Keratinocyte (primary cell): ENCODE data around the gene MAPK13. TPM values are rescaled to one million over a fixed set of nuclear protein-coding genes. Genes with fewer than 3 reads are reported as not detected.

Source experiments
- DNase-seq: peaks from one replicate; pipeline ENCODE4 v3.0.0-alpha.2; 2011; ENCODE audit warnings: low read depth, missing footprints, low spot score
- FAIRE-seq: peaks from 2 replicates; lab custom pipeline; 2011; peaks lifted over from hg19 to GRCh38; lab: Jason Lieb, UNC
- H2AFZ ChIP-seq: 2 replicates; pipeline ENCODE4 v1.6.0; 2012; ENCODE audit warnings: low read length, control low read depth, inconsistent platforms; ENCODE audit not compliant: control insufficient read depth
- H3K27ac ChIP-seq: 2 replicates; pipeline ENCODE4 v1.5.1; 2011; ENCODE audit warnings: low read length; ENCODE audit not compliant: control insufficient read depth, insufficient read depth
- H3K27me3 ChIP-seq: 3 replicates; pipeline ENCODE4 v1.6.0; 2011; ENCODE audit warnings: low read length; ENCODE audit not compliant: control insufficient read depth, insufficient read depth; ENCODE audit errors: extremely low read depth
- H3K36me3 ChIP-seq, 2 experiments: 2 replicates in 1 of 2; 3 replicates in 1 of 2; pipeline ENCODE4 v1.5.1; 2011; ENCODE audit warnings: low read length in 2 of 2, mild to moderate bottlenecking in 1 of 2; ENCODE audit not compliant: control insufficient read depth in 2 of 2, insufficient read depth in 2 of 2; ENCODE audit errors: extremely low read depth in 1 of 2
- H3K4me1 ChIP-seq: 3 replicates; pipeline ENCODE4 v1.5.1; 2011; ENCODE audit warnings: low read length; ENCODE audit not compliant: control insufficient read depth, insufficient read depth; ENCODE audit errors: extremely low read depth
- H3K4me2 ChIP-seq: 3 replicates; pipeline ENCODE4 v1.6.0; 2011; ENCODE audit warnings: low read depth, low read length; ENCODE audit not compliant: control insufficient read depth, insufficient read depth; ENCODE audit errors: extremely low read depth
- H3K4me3 ChIP-seq, 3 experiments: fragments of 200-600 bp in 1 of 3; sonication (generic) in 1 of 3; 2 replicates in 2 of 3; 3 replicates in 1 of 3; pipeline ENCODE4 v1.5.1; 2011 to 2016; ENCODE audit warnings: low read length in 3 of 3, mild to moderate bottlenecking in 3 of 3, control low read depth in 2 of 3, inconsistent platforms in 1 of 3, low read depth in 1 of 3, mixed read lengths in 1 of 3, mixed run types in 1 of 3, moderate library complexity in 1 of 3; ENCODE audit not compliant: control insufficient read depth in 2 of 3, insufficient read depth in 2 of 3; ENCODE audit errors: extremely low read depth in 1 of 3
- H3K79me2 ChIP-seq: 2 replicates; pipeline ENCODE4 v1.6.0; 2012; ENCODE audit warnings: low read length; ENCODE audit not compliant: control insufficient read depth, insufficient read depth
- H3K9ac ChIP-seq: 3 replicates; pipeline ENCODE4 v1.6.0; 2011; ENCODE audit warnings: low read length; ENCODE audit not compliant: control insufficient read depth, insufficient read depth; ENCODE audit errors: extremely low read depth
- H3K9me1 ChIP-seq: 3 replicates; pipeline ENCODE4 v1.6.0; 2011; ENCODE audit warnings: low read length; ENCODE audit not compliant: control insufficient read depth, insufficient read depth; ENCODE audit errors: extremely low read depth
- H3K9me3 ChIP-seq: 2 replicates; pipeline ENCODE4 v1.5.1; 2012; ENCODE audit warnings: low read depth, low read length; ENCODE audit not compliant: control insufficient read depth
- H4K20me1 ChIP-seq: 3 replicates; pipeline ENCODE4 v1.6.0; 2011; ENCODE audit warnings: low read length; ENCODE audit not compliant: control insufficient read depth, insufficient read depth; ENCODE audit errors: extremely low read depth
- EZH2 ChIP-seq: IDR thresholded peaks from one replicate; pipeline ENCODE4 v1.6.1; 2012; ENCODE audit warnings: inconsistent platforms, mild to moderate bottlenecking, low read length, moderate library complexity
- dilution Hi-C: fragments of 300-500 bp; cut with MboI; formaldehyde crosslinking; loops from one replicate; pipeline ENCODE4 v1.7.0; 2020; ENCODE audit warnings: low sequenced_read_pairs; ENCODE audit not compliant: extremely low pct_ligation_motif_present
- polyA plus RNA-seq, 5 experiments: library from polyadenylated mRNA; depleted of rRNA in 3 of 5; stranded (reverse) in 3 of 5; stranded (forward) in 1 of 5; unstranded in 1 of 5; fragments of >200 nt; gene quantifications; 1 replicate in 1 of 5; 2 replicates in 3 of 5; 3 replicates in 1 of 5; pipeline versions ENCODE4 v1.2.1 to v1.2.3, GENCODE V29; 2011 to 2012; ENCODE audit warnings: missing spikeins in 2 of 5, low read depth in 1 of 5, low replicate concordance in 1 of 5
- TF ChIP-seq, protein P1 (sequence below), 3 experiments: IDR thresholded peaks in 1 of 3; conservative IDR thresholded peaks in 1 of 3; optimal IDR thresholded peaks in 1 of 3; 2 replicates in 2 of 3; 3 replicates in 1 of 3; pipeline versions ENCODE3 to v1.5.1; 2011; ENCODE audit warnings: low read length in 3 of 3, mild to moderate bottlenecking in 3 of 3, moderate library complexity in 2 of 3, control low read depth in 1 of 3, inconsistent platforms in 1 of 3; ENCODE audit not compliant: insufficient read depth in 2 of 3; ENCODE audit errors: extremely low read depth in 1 of 3

Gene MAPK13
- polyA plus RNA-seq, 1 donor (not counting 4 experiments of a cell fraction or from before 2014, with no cell fraction given), result 19.3 TPM

- dilution Hi-C loops, result no loop called here
- Histone ChIP-seq H2AFZ (no peak overlapping the region), H3K4me1 (peaks cover 12% of the 10 kb centered on the region), H3K4me3 (no peak overlapping the region), H3K9me3 (no peaks in the 10 kb centered on the region), H3K9ac (no peak overlapping the region), H3K4me2 (no peak overlapping the region), H3K27ac (no peak overlapping the region), H3K79me2 (no peaks in the 10 kb centered on the region), H3K36me3 (peaks cover 0 to 5% of the 10 kb centered on the region in 2 experiments), H3K27me3 (no peaks in the 10 kb centered on the region), H3K9me1 (no peaks in the 10 kb centered on the region), H4K20me1 (no peaks in the 10 kb centered on the region)
- no peak for DNase-seq
- FAIRE-seq, result no peak
- TF ChIP-seq, protein P1, sequence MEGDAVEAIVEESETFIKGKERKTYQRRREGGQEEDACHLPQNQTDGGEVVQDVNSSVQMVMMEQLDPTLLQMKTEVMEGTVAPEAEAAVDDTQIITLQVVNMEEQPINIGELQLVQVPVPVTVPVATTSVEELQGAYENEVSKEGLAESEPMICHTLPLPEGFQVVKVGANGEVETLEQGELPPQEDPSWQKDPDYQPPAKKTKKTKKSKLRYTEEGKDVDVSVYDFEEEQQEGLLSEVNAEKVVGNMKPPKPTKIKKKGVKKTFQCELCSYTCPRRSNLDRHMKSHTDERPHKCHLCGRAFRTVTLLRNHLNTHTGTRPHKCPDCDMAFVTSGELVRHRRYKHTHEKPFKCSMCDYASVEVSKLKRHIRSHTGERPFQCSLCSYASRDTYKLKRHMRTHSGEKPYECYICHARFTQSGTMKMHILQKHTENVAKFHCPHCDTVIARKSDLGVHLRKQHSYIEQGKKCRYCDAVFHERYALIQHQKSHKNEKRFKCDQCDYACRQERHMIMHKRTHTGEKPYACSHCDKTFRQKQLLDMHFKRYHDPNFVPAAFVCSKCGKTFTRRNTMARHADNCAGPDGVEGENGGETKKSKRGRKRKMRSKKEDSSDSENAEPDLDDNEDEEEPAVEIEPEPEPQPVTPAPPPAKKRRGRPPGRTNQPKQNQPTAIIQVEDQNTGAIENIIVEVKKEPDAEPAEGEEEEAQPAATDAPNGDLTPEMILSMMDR (optimal IDR thresholded peaks at IDR 0.05 in 1 of 3, IDR thresholded peaks at IDR 0.05 in 1 of 3, conservative IDR thresholded peaks at IDR 0.05 in 1 of 3; ENCODE audit: extremely low read depth in 1 of 3, insufficient read depth in 2 of 3, low read length in 3 of 3), result no peak
- TF ChIP-seq EZH2, result no peak
Observed at GRCh38 chr6:36118550-36119107, 11.7 kb upstream of the MAPK13 start.

GRCh38 chr6:36119209-36119608 lies 11.1 kb upstream of the MAPK13 start:
- Histone ChIP-seq H3K27me3 (no peaks in the 10 kb centered on the region), H3K4me2 (no peak overlapping the region), H3K9ac (no peak overlapping the region), H3K4me3 (no peak overlapping the region), H2AFZ (no peak overlapping the region), H3K4me1 (peaks cover 12% of the 10 kb centered on the region), H3K9me1 (no peaks in the 10 kb centered on the region), H3K36me3 (peaks cover 0 to 5% of the 10 kb centered on the region in 2 experiments), H3K79me2 (no peaks in the 10 kb centered on the region), H4K20me1 (no peaks in the 10 kb centered on the region), H3K27ac (no peak overlapping the region), H3K9me3 (no peaks in the 10 kb centered on the region)
- dilution Hi-C loops, result no loop called here
- TF ChIP-seq EZH2, result no peak
- TF ChIP-seq, protein P1 (optimal IDR thresholded peaks at IDR 0.05 in 1 of 3, IDR thresholded peaks at IDR 0.05 in 1 of 3, conservative IDR thresholded peaks at IDR 0.05 in 1 of 3; ENCODE audit: extremely low read depth in 1 of 3, insufficient read depth in 2 of 3, low read length in 3 of 3), result no peak
- FAIRE-seq, result no peak
- no peak for DNase-seq
